Measurements from ENCODE around the gene TMEM95. TPM values are rescaled to one million over a fixed set of nuclear protein-coding genes. Genes with fewer than 3 reads are reported as not detected.
A peak's percentile ranks its signal among the peaks of the same experiment; 100 is the strongest.

TMEM95 gene
- not detected in 2 replicates for total RNA-seq

- DNase-seq: no peak
These were observed at the start of gene TMEM95 for GRCh38 chr17:7355053-7355452. TSS of gene TMEM95 (plus strand) at chr17:7355156. CDS start at chr17:7355205, 49 bp downstream.

GRCh38 chr17:7306911-7307685, 47.9 kb upstream of the TMEM95 start, which contains the start of gene EIF5A:
TSS of gene EIF5A (plus strand) at chr17:7307628. CDS start at chr17:7309636, 2,008 bp downstream.
- peak; percentile 100 for DNase-seq

GRCh38 chr17:7307686-7308624, 47.0 kb upstream of the TMEM95 start:
- DNase-seq: peak; percentile 54

GRCh38 chr17:7308625-7309433, 46.1 kb upstream of the TMEM95 start:
- peak; percentile 83 for DNase-seq

GRCh38 chr17:7309628-7310027, 45.3 kb upstream of the TMEM95 start:
- DNase-seq: no peak

- DNase-seq: no peak
These were observed 43.7 kb upstream of the TMEM95 start for GRCh38 chr17:7311110-7311705.

- no peak for DNase-seq
These were observed 42.4 kb upstream of the TMEM95 start for GRCh38 chr17:7312432-7313087.

- no peak for DNase-seq
These were observed 41.7 kb upstream of the TMEM95 start for GRCh38 chr17:7313088-7313889.

GRCh38 chr17:7313890-7314718, 40.9 kb upstream of the TMEM95 start:
- DNase-seq: no peak

- peak; percentile 91 for DNase-seq
These were observed 40.0 kb upstream of the TMEM95 start, which contains the start of gene GPS2 for GRCh38 chr17:7314719-7315569. TSS of gene GPS2 (minus strand) at chr17:7315360. CDS start at chr17:7315052, 308 bp downstream.

- no peak for DNase-seq
These were observed 39.3 kb upstream of the TMEM95 start for GRCh38 chr17:7315570-7316235.

- no peak for DNase-seq
These were observed 37.7 kb upstream of the TMEM95 start for GRCh38 chr17:7317161-7317803.

GRCh38 chr17:7318121-7318860, 36.7 kb upstream of the TMEM95 start:
- DNase-seq: no peak

- DNase-seq: no peak
These were observed 33.5 kb upstream of the TMEM95 start for GRCh38 chr17:7321466-7321865.

GRCh38 chr17:7322520-7323194, 32.3 kb upstream of the TMEM95 start:
- DNase-seq: no peak

All from dermis blood vessel endothelial cell (primary cell).